ENCODE results near the gene SREK1. TPM values are rescaled to one million over a fixed set of nuclear protein-coding genes. Genes with fewer than 3 reads are reported as not detected.

SREK1 gene
- total RNA-seq, 1 experiment from 2014 or later, result 59.6 TPM

DNA sequence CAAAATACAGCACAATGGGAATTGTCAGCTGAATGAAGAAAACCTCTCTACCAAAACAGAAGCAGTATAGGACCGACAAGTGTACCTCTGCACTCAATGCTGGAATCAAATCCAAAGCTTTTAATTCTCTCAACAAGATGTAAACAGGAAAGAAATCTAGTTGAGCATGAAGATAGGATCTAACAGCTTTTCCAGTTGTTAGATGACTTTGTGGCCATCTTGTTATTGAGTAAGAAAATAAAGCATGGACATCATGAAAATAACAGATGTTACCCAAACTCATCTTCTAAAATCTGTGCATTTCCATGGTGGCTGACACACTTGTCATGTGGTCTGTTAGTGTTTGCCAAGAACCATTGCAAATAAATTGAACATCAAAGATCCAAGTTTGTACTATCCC lies 34.7 kb downstream of the SREK1 start:
- WGBS (ENCODE audit: extremely low coverage, insufficient read length, low lambda C conversion rate), result no CpG with 5 or more reads among the region's 1 CpG
- Histone ChIP-seq H4K8ac (replicated peaks; ENCODE audit: insufficient read length, low read depth, low read length) (no peak overlapping the region), H3K27me3 (ENCODE audit: insufficient read depth, low read length) (no peaks in the 10 kb centered on the region), H3K56ac (ENCODE audit: insufficient read length, low read depth, low read length) (no peak overlapping the region), H3T11ph (ENCODE audit: low read length) (no peak overlapping the region), H3K18ac (ENCODE audit: insufficient read length, low read depth, low read length) (no peak overlapping the region), H3K27ac (ENCODE audit: insufficient read length, low read depth, low read length) (no peak overlapping the region), H2BK12ac (ENCODE audit: insufficient read length, low read depth, low read length) (no peak overlapping the region), H2AFZ (ENCODE audit: low read length) (no peak overlapping the region), H2BK120ac (ENCODE audit: low read depth, low read length, poor library complexity, severe bottlenecking) (no peak overlapping the region), H2AK5ac (ENCODE audit: insufficient read length, low read length) (no peak overlapping the region), H3K4ac (ENCODE audit: low read depth, low read length) (no peak overlapping the region), H4K20me1 (ENCODE audit: control insufficient read depth, insufficient read depth, insufficient read length) (no peaks in the 10 kb centered on the region), H3K23me2 (ENCODE audit: insufficient read length, low read depth, low read length, poor library complexity, severe bottlenecking) (no peaks in the 10 kb centered on the region), H4K91ac (ENCODE audit: insufficient read length, low read depth, low read length) (no peak overlapping the region), H3K9ac (ENCODE audit: extremely low read depth, insufficient read length, low read length) (no peak overlapping the region), H3K9me3 (ENCODE audit: control insufficient read depth, low read depth, low read length) (no peaks in the 10 kb centered on the region), H3K23ac (ENCODE audit: insufficient read length, low read depth, low read length) (no peak overlapping the region), H3K79me1 (ENCODE audit: insufficient read depth, low read depth, low read length, poor library complexity, severe bottlenecking) (no peaks in the 10 kb centered on the region), H3K14ac (ENCODE audit: insufficient read depth, low read length) (no peak overlapping the region), H4K5ac (ENCODE audit: insufficient read length, low read depth, low read length) (no peak overlapping the region), H2BK20ac (ENCODE audit: low read depth, low read length, poor library complexity, severe bottlenecking) (no peak overlapping the region), H2BK5ac (ENCODE audit: insufficient read length, low read length) (no peak overlapping the region), H3K79me2 (ENCODE audit: insufficient read depth, low read length) (no peaks in the 10 kb centered on the region), H3K4me1 (ENCODE audit: insufficient read depth, low read length) (no peaks in the 10 kb centered on the region), H2BK15ac (ENCODE audit: low read depth, low read length) (no peak overlapping the region), H3K4me2 (ENCODE audit: insufficient read depth, insufficient read length, low read length) (no peak overlapping the region)
- Mint-ChIP-seq H3K27ac (no peak overlapping the region), H3K27me3 (ENCODE audit: low read depth) (no peaks in the 10 kb centered on the region), H3K4me3 (no peak overlapping the region), H3K4me1 (no peaks in the 10 kb centered on the region), H3K36me3 (ENCODE audit: insufficient read depth in 1 of 3, low read depth in 3 of 3) (peaks cover 19 to 70% (median 55%) of the 10 kb centered on the region in 3 experiments; a peak in 6 of 7 replicates), H3K9me3 (no peaks in the 10 kb centered on the region)
- TF ChIP-seq, protein P1, sequence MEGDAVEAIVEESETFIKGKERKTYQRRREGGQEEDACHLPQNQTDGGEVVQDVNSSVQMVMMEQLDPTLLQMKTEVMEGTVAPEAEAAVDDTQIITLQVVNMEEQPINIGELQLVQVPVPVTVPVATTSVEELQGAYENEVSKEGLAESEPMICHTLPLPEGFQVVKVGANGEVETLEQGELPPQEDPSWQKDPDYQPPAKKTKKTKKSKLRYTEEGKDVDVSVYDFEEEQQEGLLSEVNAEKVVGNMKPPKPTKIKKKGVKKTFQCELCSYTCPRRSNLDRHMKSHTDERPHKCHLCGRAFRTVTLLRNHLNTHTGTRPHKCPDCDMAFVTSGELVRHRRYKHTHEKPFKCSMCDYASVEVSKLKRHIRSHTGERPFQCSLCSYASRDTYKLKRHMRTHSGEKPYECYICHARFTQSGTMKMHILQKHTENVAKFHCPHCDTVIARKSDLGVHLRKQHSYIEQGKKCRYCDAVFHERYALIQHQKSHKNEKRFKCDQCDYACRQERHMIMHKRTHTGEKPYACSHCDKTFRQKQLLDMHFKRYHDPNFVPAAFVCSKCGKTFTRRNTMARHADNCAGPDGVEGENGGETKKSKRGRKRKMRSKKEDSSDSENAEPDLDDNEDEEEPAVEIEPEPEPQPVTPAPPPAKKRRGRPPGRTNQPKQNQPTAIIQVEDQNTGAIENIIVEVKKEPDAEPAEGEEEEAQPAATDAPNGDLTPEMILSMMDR (conservative IDR thresholded peaks at IDR 0.05), result no peak
- DNase-seq, result no peak
